GM19351 (cell line): Measurements from ENCODE around the gene IGSF21.

Experiments
- ATAC-seq: cut with Tn5 transposase; IDR thresholded peaks from one replicate; pipeline ENCODE4 v1.9.1; 2021; ENCODE audit warnings: mild to moderate bottlenecking, moderate library complexity; ENCODE audit not compliant: unreplicated experiment

Gene IGSF21

DNA sequence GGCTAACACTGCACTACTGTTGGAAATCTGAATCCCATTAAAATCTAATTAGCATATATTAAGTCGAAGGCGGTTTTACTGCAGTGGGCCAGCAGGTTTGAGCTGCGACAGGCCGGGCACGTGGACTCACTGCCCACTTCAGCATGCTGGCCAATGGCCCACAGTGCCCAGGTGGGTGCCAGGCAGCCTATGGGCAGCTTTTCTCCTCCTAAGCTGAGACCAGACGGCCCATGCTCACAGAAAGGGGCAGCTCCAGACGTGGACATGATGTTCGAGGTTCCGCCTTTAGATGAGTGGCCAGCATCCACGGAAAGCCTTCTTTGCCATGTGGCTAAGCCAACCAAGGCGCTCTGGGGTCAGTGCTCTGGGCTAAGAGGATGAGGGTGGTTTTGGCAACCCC, 283.4 kb downstream of the IGSF21 start:
- ATAC-seq = no peak

DNA sequence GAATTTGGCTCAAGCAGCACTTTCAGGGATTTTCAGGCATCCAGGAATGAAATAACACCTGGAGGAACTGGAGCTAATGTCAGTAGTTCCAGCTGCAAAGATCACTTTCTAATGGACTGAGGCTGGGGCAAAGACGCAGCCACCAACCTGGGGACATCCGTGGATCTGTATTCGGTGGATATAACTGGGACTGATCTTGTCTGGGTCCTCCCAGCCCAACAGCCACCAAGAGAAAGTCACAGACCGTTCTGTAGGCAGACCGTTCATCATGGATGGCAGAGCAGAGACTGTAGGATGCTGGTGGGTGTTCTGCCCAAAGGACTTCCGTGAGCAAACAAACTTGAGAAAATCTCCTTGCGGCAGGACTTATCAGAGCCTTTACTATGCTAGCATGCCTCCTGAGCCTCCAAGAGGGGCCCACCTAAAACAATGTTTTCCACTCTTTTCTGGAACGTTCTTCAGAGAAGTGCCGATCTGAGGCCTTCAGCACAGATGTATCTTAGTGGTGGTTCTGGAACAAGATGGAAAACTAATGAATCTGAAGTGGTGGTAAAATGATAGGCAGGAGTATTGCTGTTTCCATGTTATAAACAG, 287.1 kb downstream of the IGSF21 start:
- no peak for ATAC-seq

DNA sequence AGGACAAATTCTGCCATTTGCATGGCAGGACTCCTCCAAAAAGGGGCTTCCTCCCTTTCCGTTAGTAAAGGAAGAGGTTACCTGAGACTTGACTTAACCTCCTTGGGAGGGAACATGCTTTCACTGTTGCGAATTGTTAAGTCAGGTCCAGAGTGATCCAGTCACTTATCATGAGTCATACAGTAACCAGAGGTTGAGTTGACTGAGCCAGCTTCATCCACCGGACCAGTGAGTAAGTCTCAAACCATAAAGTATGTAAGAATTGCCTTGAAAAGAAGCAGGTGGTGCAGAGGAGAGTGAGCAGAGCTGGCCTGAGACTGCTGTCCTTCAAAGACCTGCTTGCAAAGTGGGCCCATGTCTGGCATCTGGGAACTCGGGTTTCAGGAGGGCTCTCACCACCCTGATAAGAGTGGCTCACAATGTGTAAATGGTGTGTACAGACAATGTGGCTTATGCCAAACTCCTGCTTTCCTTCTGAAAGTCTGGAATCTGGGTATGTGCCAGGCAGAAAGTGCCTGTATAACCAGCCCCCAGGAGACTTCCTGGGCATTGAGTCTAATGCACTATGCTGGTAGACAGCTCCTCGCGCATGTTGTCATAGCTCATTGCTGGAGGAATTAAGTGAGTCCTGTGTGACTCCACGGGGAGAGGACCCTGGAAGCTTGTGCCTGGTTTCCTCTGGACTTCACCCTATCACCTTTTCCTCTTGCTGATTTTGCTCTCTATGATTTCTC, 288.8 kb downstream of the IGSF21 start:
- ATAC-seq = no peak

DNA sequence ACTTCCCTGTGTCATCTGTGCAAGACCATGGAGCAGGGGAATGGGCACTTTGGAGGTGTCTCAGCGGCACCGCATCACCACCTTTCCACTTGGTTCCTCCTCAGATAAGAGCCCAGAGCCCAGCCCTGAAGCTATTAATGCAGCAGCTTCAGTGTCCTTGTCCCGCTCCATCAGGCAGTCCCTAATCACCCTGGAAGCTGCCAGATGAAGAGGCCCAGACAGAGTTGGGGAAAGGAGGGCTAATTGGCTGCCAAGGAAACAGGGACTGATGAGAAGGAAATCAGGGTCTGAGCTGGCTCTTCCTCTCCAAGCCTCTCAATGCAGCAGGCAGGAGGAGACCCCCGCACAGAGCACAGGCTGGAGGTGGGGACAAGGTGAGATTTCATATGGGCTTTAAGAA, 290.0 kb downstream of the IGSF21 start:
- no peak for ATAC-seq

DNA sequence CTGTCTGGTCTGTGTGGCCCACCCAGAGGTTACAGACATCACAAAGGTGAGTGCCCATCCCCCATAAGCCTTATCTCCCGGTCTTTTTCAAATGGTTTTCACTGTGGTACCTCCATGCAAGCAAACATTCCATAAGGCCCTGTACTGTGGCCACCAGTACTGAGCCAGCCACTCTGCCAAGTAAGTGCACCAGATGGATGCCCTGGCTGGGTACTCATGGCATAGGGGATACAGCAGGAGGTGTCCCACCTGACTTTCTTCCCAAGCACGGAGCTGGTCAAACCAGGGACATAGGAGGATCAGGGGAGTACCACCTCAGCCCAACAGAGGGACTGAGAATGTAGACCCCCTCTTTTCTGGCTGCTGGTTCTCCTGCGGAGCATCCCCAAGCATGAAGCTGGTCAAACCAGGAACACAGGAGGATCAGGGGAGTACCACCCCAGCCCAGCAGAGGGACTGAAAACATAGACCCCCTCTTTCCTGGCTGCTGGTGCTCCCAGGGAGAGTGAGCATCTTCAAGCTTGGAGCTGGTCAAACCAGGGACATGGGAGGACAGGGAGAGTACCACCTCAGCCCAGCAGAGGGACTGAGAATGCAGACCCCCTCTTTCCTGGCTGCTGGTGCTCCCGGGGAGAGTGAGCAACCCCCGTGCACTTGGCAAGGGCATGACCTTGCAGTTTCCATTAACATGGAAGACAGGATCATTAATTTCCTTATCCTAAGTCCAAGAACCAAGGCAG, 291.4 kb downstream of the IGSF21 start:
- ATAC-seq = no peak

DNA sequence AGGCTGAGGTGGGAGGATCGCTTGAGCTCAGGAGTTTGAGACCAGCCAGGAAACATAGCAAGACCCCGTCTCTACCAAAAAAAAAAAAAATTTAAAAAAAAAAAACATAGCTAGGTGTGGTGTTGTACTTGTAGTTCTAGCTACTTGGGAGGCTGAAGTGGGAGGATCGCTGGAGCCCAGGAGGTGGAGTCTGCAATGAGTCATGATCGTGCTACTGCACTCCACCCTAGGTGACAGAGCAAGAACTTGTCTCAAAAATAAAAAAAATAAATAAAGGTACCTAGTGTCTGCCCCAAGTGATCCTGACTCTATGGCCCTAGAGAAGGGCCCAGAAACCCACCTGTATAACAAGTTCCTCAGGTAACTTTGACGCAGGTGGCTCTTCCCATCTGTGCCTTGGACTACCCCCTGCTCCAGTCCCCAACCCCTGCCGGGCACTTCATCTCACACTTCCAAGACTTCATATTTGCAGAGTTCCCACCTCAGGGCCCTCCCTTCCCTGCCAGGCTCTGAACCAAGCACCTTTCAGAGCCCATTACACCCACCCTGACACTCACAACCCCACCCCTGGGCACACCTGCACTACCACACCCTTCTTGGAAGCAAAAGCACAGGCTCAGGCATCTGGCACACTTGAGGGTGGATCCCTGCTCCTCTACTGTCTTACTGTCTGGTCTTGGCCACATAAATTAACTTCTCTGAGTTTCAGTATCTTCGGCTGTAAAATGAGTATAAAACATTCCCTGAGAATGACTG, 292.9 kb downstream of the IGSF21 start:
- ATAC-seq = no peak

DNA sequence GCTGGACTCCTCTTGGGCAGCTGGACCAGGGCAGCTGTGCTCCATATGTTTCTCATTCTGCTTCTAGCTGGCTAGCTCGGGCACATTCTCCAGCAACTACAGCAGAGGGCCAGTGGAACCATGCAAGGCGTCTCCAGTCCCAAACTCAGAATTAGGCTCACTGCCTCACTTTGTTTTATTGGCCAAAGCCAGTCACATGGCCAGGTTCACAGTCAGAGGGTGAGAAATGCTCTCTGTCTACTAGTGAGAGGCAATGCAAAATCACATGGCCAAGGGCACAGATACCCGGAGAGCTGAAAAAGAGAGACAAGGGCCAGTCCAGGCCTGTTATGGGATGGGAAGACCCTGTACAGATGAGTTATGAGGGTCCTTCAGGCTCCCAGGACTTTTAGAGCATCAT, 294.3 kb downstream of the IGSF21 start:
- ATAC-seq = no peak

DNA sequence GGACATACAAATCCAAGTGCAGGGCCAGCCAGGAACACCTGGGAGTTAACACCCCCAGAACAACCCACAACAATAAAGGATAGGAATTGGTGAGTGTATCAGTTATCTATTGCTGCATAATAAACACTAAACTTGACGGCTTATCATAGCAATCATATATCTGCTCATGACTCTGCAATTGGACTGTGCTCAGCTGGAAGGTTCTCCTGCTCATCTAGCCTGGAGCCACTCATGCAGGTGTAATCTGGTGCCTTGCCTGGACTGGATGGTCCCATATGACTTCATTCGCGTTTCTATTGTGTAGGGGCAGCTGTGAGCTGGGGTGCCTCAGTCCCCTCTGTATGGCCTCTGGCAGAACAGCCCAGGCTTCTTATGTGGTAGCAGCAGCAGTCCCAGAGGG, 296.9 kb downstream of the IGSF21 start:
- no peak for ATAC-seq

DNA sequence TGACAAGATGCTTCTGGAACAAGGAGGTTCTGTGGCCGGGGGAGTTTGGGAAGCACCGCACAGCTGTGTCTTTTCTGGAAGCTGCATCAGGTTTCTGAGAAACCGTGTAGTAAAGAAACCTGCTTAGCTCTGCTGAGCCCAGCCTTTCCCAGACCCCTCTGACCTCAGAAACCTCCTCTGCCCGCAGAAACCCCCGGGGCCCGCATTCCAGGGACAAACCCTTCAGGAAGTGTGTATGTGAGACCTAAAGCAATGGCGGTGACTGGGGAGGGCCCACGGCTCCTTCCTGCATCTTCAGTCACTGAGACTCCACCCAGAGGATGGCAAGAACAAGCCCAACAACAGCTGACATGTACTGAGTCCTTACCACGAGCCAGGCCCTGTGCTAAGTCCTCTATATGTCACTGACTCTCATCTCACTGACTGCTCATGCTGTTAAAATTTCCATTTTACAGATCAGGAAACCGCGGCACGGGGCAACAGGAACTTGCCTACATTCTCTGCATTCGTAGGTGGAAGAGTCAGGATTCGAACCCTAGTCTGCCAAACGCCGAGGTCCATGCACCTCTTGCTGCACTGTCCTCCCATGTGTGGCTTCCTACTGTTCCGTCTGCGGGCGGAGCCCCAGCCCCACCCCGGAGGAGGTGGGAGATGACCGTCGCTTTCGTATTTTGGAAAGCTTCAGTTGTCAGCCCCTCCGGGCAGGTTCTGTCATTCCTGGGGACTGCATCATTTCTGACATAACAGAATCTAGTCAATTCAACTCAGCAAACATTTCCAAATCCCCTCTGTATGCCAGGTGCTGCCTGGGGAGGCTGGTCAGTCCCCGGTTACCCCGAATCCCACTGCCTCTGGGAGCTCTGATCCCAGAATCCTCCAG, 299.8 kb downstream of the IGSF21 start:
- no peak for ATAC-seq

DNA sequence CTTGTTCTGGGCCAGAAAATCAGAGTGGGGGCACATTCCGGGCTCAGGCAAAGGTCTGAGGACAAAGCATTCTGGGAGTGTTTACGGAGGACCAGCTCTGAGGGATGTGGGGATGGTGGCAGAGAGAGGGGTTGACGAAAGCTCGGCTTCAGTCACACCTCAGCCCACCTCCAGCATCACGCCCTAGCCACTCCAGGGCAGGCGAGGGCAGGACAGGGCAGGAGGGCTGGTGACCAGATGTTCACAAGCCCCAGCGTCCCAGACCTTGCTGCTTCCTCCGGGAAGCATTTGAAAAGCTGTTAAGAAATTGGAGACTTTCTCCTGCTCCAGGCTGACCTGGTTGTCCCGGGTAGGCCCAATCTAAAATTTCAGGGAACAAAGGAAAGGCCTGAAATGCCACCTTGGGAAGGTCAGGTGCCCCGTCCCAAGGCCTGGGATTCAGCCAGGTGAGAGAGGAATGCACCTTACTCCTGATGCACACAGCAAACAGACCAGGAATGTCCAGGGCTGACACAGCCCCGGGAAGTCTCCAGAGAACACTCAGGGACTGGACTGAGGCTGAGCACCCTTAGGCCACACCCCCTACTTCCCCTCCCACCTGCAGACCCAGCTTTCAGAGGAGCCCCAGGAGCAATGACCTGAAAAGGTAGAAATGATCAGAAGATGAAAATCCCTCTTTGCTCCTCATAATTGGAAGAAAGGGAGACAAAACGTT, 301.2 kb downstream of the IGSF21 start:
- ATAC-seq = no peak

DNA sequence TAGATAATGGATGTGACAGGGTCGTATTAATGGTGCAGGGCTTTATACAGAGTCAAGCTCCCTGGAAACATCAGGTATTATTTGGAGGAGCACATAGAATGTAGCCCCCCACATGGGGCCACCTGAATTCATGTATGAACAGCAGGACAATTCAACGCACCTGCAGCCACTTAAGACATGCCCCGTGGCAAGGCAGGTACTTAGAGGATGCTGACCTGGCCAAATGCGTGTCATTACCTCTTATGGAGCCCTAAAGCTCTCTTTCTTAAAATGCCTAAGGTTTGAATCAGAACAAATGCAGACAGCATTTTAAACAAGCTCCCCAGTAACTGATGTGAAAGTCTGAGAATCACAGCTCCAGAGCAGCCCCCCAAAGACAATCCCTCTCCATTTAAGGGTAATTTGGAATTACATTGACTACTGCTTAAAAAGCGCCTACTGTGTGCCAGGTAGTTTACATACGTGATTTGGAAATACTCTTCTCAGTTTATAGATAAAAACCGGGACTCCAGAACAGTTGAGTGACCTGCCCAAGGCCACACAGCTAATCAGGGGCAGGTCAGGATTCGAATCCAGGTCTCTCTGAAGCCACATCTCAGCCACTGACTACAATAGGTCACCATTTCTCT, 302.1 kb downstream of the IGSF21 start:
- no peak for ATAC-seq

DNA sequence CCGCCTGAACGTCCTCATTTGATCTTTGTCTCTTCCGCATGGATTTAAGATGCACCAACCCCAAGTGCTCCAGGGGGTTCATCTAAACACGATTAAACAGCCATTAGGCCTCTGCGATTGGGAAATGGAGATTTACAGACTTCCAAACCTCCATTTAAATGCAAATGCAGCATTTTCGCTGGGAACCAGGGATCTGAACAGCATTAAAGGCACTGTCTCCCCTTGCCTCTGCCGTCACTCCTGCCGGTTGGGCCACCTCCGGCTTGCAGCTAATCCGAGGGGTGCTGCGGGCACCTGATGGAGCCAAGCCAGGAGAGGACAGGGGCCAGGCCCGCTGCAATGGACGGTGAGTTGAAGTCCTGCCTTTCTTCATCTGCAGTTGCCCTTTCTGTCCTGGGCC, 302.8 kb downstream of the IGSF21 start:
- no peak for ATAC-seq

DNA sequence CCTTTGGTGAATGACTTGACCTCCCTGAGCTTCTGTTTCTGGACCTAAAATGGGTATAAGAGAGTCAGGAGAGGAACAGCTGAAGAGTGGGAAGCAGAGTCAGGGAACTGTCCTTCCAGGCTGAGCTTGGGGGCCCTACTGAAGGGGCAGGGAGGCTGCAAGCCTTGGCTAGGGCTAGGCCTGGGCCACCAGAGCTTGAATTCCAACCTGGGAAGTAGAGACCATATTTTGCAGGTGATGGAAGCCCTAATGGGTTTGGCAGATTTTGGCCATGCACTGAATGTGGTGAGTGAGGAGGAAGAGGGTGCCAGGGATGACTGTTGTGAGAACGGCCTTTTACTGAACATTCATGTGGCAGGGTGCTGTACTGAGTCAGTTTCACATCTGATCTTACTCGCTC, 303.7 kb downstream of the IGSF21 start:
- no peak for ATAC-seq

DNA sequence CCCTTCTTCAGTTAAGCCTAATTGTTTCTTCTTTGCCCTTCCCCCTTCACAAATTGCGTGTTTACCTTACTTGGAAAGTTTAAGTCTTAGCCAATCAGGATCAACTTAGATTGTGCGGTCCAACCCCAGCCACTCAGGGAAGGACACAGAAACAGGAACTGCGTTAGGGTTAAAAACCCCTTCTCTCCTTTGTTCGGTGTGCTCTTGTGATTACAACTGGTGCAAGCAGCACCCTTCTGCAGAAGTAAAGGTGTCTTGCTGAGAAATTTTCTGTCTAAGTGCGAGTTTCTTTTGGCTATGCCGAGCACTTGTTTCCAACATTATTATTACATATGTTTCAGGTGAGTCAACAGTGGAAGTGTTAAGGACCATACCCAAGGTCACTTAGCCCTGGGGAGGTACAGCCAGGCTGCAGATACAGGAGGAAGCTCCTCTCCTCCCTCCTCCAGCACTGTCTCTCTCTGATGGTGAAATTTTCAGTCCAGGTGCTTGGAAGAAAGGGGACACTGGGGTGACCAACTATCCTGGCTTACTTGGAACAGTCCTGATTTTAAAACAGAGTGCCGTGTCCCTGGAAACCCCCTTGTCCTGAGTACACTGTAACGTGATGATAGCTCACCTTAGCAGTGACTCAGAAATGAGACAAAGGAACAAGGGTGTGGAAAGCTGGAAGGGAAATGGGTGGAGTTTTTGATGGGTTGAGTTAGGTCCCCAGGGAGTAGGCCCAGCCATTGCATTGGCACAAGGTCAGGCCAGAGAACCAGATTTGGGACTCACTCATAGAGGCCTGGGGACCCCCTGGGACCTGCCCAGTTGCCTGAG, 304.4 kb downstream of the IGSF21 start:
- no peak for ATAC-seq

DNA sequence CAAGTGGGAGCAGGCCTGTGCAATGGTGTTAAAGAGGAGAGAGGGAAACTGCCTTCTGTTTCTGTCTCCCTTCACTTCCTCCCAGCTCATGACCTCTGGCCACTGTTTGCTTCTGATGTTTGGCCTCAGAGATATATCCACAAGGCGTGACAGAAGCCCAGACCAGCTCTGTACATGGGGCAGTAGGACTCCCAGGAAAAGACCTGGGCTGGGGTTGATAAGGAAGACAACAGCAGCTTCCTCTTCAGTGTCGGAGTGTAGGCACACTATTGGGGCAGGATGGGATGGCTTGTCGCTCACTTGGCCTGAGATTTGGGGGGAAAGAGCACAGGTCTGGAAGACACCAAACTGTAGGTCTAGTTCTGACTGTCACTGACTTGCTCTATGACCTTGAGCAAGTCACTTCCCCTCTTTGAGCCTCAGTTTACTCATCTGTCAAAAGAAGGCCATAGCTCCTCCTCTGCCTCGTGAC, 305.3 kb downstream of the IGSF21 start:
- ATAC-seq = no peak

DNA sequence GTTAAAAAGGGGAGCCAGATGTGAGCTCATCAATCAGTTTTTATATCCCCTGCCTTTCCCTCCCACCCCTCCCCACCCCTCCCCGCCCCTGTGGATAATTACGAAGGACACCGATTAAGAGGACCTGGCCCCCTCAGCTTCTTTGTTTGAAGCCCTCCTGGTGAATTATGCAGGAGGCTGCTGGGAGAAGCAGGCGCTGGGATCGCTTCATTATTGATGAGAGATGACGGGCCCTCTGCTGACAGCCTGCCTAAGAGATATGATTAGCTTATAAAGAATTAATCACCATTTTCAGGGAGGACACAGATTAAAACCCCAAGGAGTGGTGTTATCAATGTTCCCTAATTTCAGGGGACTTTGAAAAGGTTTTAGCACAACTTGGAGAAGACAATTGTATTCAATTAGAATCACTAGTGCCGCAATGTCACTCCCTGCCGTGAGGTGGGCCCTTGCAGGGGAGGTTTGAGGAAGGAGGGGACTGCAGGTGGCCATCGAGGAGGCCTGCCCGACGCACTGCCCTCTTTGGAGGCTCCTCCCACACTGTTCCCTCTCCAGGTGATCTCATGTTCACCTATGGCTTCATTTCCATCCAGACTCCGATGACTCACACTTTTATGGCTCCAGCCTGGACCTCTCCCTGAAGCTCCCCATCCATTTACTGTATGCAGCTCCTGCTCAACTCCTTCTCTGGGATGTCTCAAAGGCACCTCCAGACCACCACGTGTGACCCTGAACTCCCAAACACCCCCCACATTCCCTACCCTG, 306.1 kb downstream of the IGSF21 start:
- no peak for ATAC-seq

DNA sequence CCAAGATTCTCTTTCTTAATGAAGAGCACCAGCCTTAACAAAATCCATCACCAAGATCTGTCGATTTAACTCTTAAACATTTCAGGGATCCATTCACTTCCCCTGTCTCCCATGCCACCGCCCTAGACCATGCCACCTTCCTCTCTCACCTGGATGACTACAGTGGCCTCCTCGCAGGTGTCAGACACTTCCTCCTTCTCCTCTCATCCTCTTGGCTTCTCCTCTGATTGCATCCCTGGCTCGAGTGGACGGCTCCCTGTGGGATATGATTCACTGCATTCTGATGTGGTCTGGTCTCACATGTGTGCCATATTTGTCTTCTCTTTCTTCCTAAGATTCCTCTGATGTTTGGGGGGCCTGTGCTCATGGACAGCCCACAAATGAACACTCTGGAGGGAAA, 306.7 kb downstream of the IGSF21 start:
- ATAC-seq = no peak
